Trophoblast cell (in vitro differentiated cells and primary cell): ENCODE measurements around the gene TOR2A.

ENCODE experiments used
- DNase-seq, 2 donors: peaks; one replicate each; pipeline ENCODE4 v3.0.0-alpha.2; 2016
- H2AFZ ChIP-seq: 2 replicates; pipeline ENCODE4 v1.6.1; 2013; ENCODE audit warnings: low read length, moderate library complexity, mild to moderate bottlenecking; ENCODE audit not compliant: insufficient read depth, poor library complexity
- H2AK5ac ChIP-seq: 2 replicates; pipeline ENCODE4 v1.6.1; 2013; ENCODE audit warnings: mild to moderate bottlenecking, low read length
- H2BK120ac ChIP-seq: 2 replicates; pipeline ENCODE4 v1.6.1; 2013; ENCODE audit warnings: low read length, mild to moderate bottlenecking, moderate library complexity; ENCODE audit not compliant: insufficient read depth, poor library complexity
- H2BK12ac ChIP-seq: 2 replicates; pipeline ENCODE4 v1.6.1; 2013; ENCODE audit warnings: mild to moderate bottlenecking, low read length, moderate library complexity
- H2BK5ac ChIP-seq: 2 replicates; pipeline ENCODE4 v1.6.1; 2013; ENCODE audit warnings: low read length, low read depth, moderate library complexity, mild to moderate bottlenecking; ENCODE audit not compliant: poor library complexity
- H3K14ac ChIP-seq: 2 replicates; pipeline ENCODE4 v1.6.1; 2013; ENCODE audit warnings: mild to moderate bottlenecking, low read length
- H3K18ac ChIP-seq: 2 replicates; pipeline ENCODE4 v1.6.1; 2013; ENCODE audit warnings: mild to moderate bottlenecking, low read length
- H3K23ac ChIP-seq: 2 replicates; pipeline ENCODE4 v1.6.1; 2013; ENCODE audit warnings: low read length
- H3K27ac ChIP-seq: 2 replicates; pipeline ENCODE4 v1.5.1; 2013; ENCODE audit warnings: low read depth, mild to moderate bottlenecking, inconsistent platforms, low read length, moderate library complexity
- H3K27me3 ChIP-seq: 2 replicates; pipeline ENCODE4 v1.6.1; 2013; ENCODE audit warnings: inconsistent platforms, mild to moderate bottlenecking, low read length, moderate library complexity; ENCODE audit not compliant: insufficient read depth
- H3K36me3 ChIP-seq, 2 experiments: 1 replicate in 1 of 2; 2 replicates in 1 of 2; pipeline ENCODE4 v1.6.1; 2013; ENCODE audit warnings: low read length in 2 of 2, mild to moderate bottlenecking in 2 of 2, moderate library complexity in 1 of 2; ENCODE audit not compliant: insufficient read depth in 2 of 2, control insufficient read depth in 1 of 2
- H3K4ac ChIP-seq: 2 replicates; pipeline ENCODE4 v1.6.1; 2013; ENCODE audit warnings: low read depth, mild to moderate bottlenecking, low read length, moderate library complexity
- H3K4me1 ChIP-seq, 2 experiments: 1 replicate in 1 of 2; 2 replicates in 1 of 2; pipeline ENCODE4 v1.6.1; 2013; ENCODE audit warnings: low read length in 2 of 2, mild to moderate bottlenecking in 2 of 2, moderate library complexity in 1 of 2; ENCODE audit not compliant: insufficient read depth in 2 of 2, control insufficient read depth in 1 of 2
- H3K4me2 ChIP-seq: 2 replicates; pipeline ENCODE4 v1.6.1; 2013; ENCODE audit warnings: inconsistent platforms, mild to moderate bottlenecking, low read length, moderate library complexity
- H3K4me3 ChIP-seq: 2 replicates; pipeline ENCODE4 v1.5.1; 2013; ENCODE audit warnings: mild to moderate bottlenecking, low read depth, low read length, inconsistent platforms
- H3K79me1 ChIP-seq: one replicate; pipeline ENCODE4 v1.6.1; 2013; ENCODE audit warnings: low read length
- H3K79me2 ChIP-seq: 2 replicates; pipeline ENCODE4 v1.6.1; 2013; ENCODE audit warnings: low read length, mild to moderate bottlenecking; ENCODE audit not compliant: control insufficient read depth, insufficient read depth, poor library complexity
- H3K9ac ChIP-seq: 2 replicates; pipeline ENCODE4 v1.6.1; 2013; ENCODE audit warnings: mild to moderate bottlenecking, low read length
- H3K9me3 ChIP-seq: 2 replicates; pipeline ENCODE4 v1.6.1; 2013; ENCODE audit warnings: low read depth, mild to moderate bottlenecking, control low read depth, inconsistent platforms, low read length; ENCODE audit not compliant: insufficient read depth
- H4K12ac ChIP-seq: 2 replicates; pipeline ENCODE4 v1.6.1; 2013; ENCODE audit warnings: low read depth, mild to moderate bottlenecking, low read length, moderate library complexity
- H4K8ac ChIP-seq: 2 replicates; pipeline ENCODE4 v1.6.1; 2013; ENCODE audit warnings: low read depth, mild to moderate bottlenecking, low read length, moderate library complexity
- H4K91ac ChIP-seq: one replicate; pipeline ENCODE4 v1.6.1; 2013; ENCODE audit warnings: low read depth, mild to moderate bottlenecking, low read length, moderate library complexity
- whole genome bisulfite sequencing: extraction: QIAGEN DNeasy Blood & Tissue Kit; methylation state at CpG from one replicate; pipeline ENCODE4 v1.1.7; 2013; ENCODE audit warnings: missing lambda C conversion rate; ENCODE audit not compliant: insufficient read length, insufficient coverage; ENCODE audit errors: extremely low coverage; 5-methylcytosine and 5-hydroxymethylcytosine counted together

Gene TOR2A

GRCh38 chr9:127715470-127716337, 19.4 kb downstream of the TOR2A start, which contains the start of the genes PTRH1 and TTC16:
TSS of gene PTRH1 (minus strand) at chr9:127715663. CDS start at chr9:127715639, 24 bp downstream.
TSS of gene TTC16 (plus strand) at chr9:127716079. CDS start at chr9:127716146, 67 bp downstream.
- peak within 1 kb of the TSS; percentile 73 for H4K8ac ChIP-seq
- H3K79me2 ChIP-seq, result no peaks in the 10 kb centered on the region
- H2AK5ac ChIP-seq, result no peak within 1 kb of the TSS
- H3K36me3 ChIP-seq, result no peaks in the 10 kb centered on the region
- peak within 1 kb of the TSS; percentile 14 for H3K18ac ChIP-seq
- no peak within 1 kb of the TSS for H3K23ac ChIP-seq
- peak within 1 kb of the TSS; percentile 85 for H3K4me3 ChIP-seq
- H2AFZ ChIP-seq, result peak within 1 kb of the TSS; percentile 64
- peak within 1 kb of the TSS; percentile 3 for H3K14ac ChIP-seq
- peaks cover 0 to 9% of the 10 kb centered on the region in 2 experiments for H3K4me1 ChIP-seq
- peak within 1 kb of the TSS; percentile 48 for H4K12ac ChIP-seq
- DNase-seq, result peak; percentile 97 to 99
- no peak within 1 kb of the TSS for H2BK5ac ChIP-seq
- H3K9ac ChIP-seq, result peak within 1 kb of the TSS; percentile 54
- no peak within 1 kb of the TSS for H2BK12ac ChIP-seq
- no peaks in the 10 kb centered on the region for H3K79me1 ChIP-seq
- H3K4ac ChIP-seq, result no peak within 1 kb of the TSS
- WGBS, result no CpG with 5 or more reads among the region's 65 CpGs
- H4K91ac ChIP-seq, result peak within 1 kb of the TSS; percentile 8
- H2BK120ac ChIP-seq, result no peak within 1 kb of the TSS
- peaks cover 2% of the 10 kb centered on the region for H3K27me3 ChIP-seq
- H3K4me2 ChIP-seq, result peak within 1 kb of the TSS; percentile 76
- no peaks in the 10 kb centered on the region for H3K9me3 ChIP-seq
- H3K27ac ChIP-seq, result no peak within 1 kb of the TSS

- Histone ChIP-seq H3K4me2 (peak overlapping the region; percentile 76), H3K27me3 (peaks cover 2% of the 10 kb centered on the region), H3K4me1 (peaks cover 0 to 9% of the 10 kb centered on the region in 2 experiments), H3K14ac (peak overlapping the region; percentile 3), H3K4ac (no peak overlapping the region), H4K8ac (peak overlapping the region; percentile 54), H2BK120ac (no peak overlapping the region), H3K18ac (peak overlapping the region; percentile 14), H2BK12ac (no peak overlapping the region), H3K9me3 (no peaks in the 10 kb centered on the region), H4K91ac (peak overlapping the region; percentile 8), H2AK5ac (no peak overlapping the region), H3K9ac (peak overlapping the region; percentile 54), H3K27ac (no peak overlapping the region), H2AFZ (peak overlapping the region; percentile 41), H3K23ac (no peak overlapping the region), H4K12ac (no peak overlapping the region), H3K36me3 (no peaks in the 10 kb centered on the region), H3K79me2 (no peaks in the 10 kb centered on the region), H3K79me1 (no peaks in the 10 kb centered on the region), H2BK5ac (no peak overlapping the region), H3K4me3 (peak overlapping the region; percentile 85)
- WGBS, result no CpG with 5 or more reads among the region's 44 CpGs
- DNase-seq, result peak in 1 of 2 donors; percentile 28
These were observed 20.1 kb downstream of the TOR2A start for GRCh38 chr9:127714951-127715469.

GRCh38 chr9:127714020-127714750, 20.9 kb downstream of the TOR2A start:
- H3K36me3 ChIP-seq, result no peaks in the 10 kb centered on the region
- no peak overlapping the region for H3K9ac ChIP-seq
- no peak overlapping the region for H4K91ac ChIP-seq
- peaks cover 0 to 9% of the 10 kb centered on the region in 2 experiments for H3K4me1 ChIP-seq
- no peak overlapping the region for H4K8ac ChIP-seq
- H2AK5ac ChIP-seq, result no peak overlapping the region
- no peak overlapping the region for H2BK5ac ChIP-seq
- H3K27ac ChIP-seq, result no peak overlapping the region
- no peak overlapping the region for H2AFZ ChIP-seq
- no peak overlapping the region for H3K18ac ChIP-seq
- H3K27me3 ChIP-seq, result peaks cover 2% of the 10 kb centered on the region
- H3K14ac ChIP-seq, result no peak overlapping the region
- peak overlapping the region; percentile 20 for H3K4me3 ChIP-seq
- no peak overlapping the region for H3K4ac ChIP-seq
- H3K4me2 ChIP-seq, result peak overlapping the region; percentile 76
- H4K12ac ChIP-seq, result no peak overlapping the region
- H3K9me3 ChIP-seq, result no peaks in the 10 kb centered on the region
- no CpG with 5 or more reads among the region's 19 CpGs for WGBS
- no peaks in the 10 kb centered on the region for H3K79me2 ChIP-seq
- H3K79me1 ChIP-seq, result no peaks in the 10 kb centered on the region
- no peak overlapping the region for H3K23ac ChIP-seq
- no peak overlapping the region for H2BK120ac ChIP-seq
- no peak for DNase-seq
- no peak overlapping the region for H2BK12ac ChIP-seq

- Histone ChIP-seq H3K4ac (no peak overlapping the region), H3K79me2 (no peaks in the 10 kb centered on the region), H3K14ac (no peak overlapping the region), H3K9ac (no peak overlapping the region), H2AFZ (no peak overlapping the region), H3K27me3 (peaks cover 2% of the 10 kb centered on the region), H2BK120ac (no peak overlapping the region), H2BK5ac (no peak overlapping the region), H2AK5ac (no peak overlapping the region), H3K79me1 (no peaks in the 10 kb centered on the region), H4K91ac (no peak overlapping the region), H3K23ac (no peak overlapping the region), H3K4me1 (peaks cover 0 to 9% of the 10 kb centered on the region in 2 experiments), H4K8ac (no peak overlapping the region), H3K4me3 (no peak overlapping the region), H3K36me3 (no peaks in the 10 kb centered on the region), H3K4me2 (no peak overlapping the region), H3K27ac (no peak overlapping the region), H4K12ac (no peak overlapping the region), H3K9me3 (no peaks in the 10 kb centered on the region), H3K18ac (no peak overlapping the region), H2BK12ac (no peak overlapping the region)
- WGBS, result no CpG with 5 or more reads among the region's 10 CpGs
- DNase-seq, result no peak
These were observed 22.2 kb downstream of the TOR2A start for GRCh38 chr9:127712867-127713266.
